DMS153 treated with DMSO at 0.1 percent for 48 hours (cell line): ENCODE data around the gene LRRC74A.

Experiments
- DNase-seq: peaks from one replicate; lab custom pipeline; 2025; ENCODE audit not compliant: unreplicated experiment; lab: John Stamatoyannopoulos, UW

The LRRC74A gene

GRCh38 chr14:76826122-76826521, at the start of gene LRRC74A:
Gene LRRC74A (plus strand): TSS chr14:76826408. CDS start chr14:76826698, 290 bp downstream.
- no peak for DNase-seq

GRCh38 chr14:76776428-76777251, 49.6 kb upstream of the LRRC74A start:
- DNase-seq = no peak

- DNase-seq = no peak
These were observed 48.5 kb upstream of the LRRC74A start for GRCh38 chr14:76777721-76778120.

GRCh38 chr14:76778546-76779215, 47.5 kb upstream of the LRRC74A start:
- DNase-seq = no peak

- DNase-seq = no peak
These were observed 46.8 kb upstream of the LRRC74A start for GRCh38 chr14:76779221-76780057.

GRCh38 chr14:76780058-76780345, 46.2 kb upstream of the LRRC74A start:
- DNase-seq = no peak

GRCh38 chr14:76780360-76780759, 45.8 kb upstream of the LRRC74A start:
- DNase-seq = no peak

- no peak for DNase-seq
These were observed 45.1 kb upstream of the LRRC74A start for GRCh38 chr14:76780875-76781647.

GRCh38 chr14:76781648-76782051, 44.6 kb upstream of the LRRC74A start:
- no peak for DNase-seq

GRCh38 chr14:76782115-76782884, 43.9 kb upstream of the LRRC74A start:
- no peak for DNase-seq

GRCh38 chr14:76782885-76783566, 43.2 kb upstream of the LRRC74A start:
- no peak for DNase-seq

- no peak for DNase-seq
These were observed 41.8 kb upstream of the LRRC74A start for GRCh38 chr14:76784266-76784874.

GRCh38 chr14:76784881-76785280, 41.3 kb upstream of the LRRC74A start:
- DNase-seq = peak; percentile 36

- no peak for DNase-seq
These were observed 39.6 kb upstream of the LRRC74A start for GRCh38 chr14:76786601-76787000.

GRCh38 chr14:76792422-76792821, 33.8 kb upstream of the LRRC74A start:
- no peak for DNase-seq

- no peak for DNase-seq
These were observed 32.9 kb upstream of the LRRC74A start for GRCh38 chr14:76793324-76793723.

- DNase-seq = no peak
These were observed 32.3 kb upstream of the LRRC74A start for GRCh38 chr14:76793956-76794355.

GRCh38 chr14:76806446-76806845, 19.8 kb upstream of the LRRC74A start:
- DNase-seq = no peak

GRCh38 chr14:76808011-76808410, 18.2 kb upstream of the LRRC74A start:
- DNase-seq = no peak
